ENCODE measurements around the gene S100Z.
"Not testable (repeated sequence)": the region's sequence is repeated elsewhere in the genome, so short reads cannot be mapped to it uniquely, and the experiment has no call there.

Gene S100Z

DNA sequence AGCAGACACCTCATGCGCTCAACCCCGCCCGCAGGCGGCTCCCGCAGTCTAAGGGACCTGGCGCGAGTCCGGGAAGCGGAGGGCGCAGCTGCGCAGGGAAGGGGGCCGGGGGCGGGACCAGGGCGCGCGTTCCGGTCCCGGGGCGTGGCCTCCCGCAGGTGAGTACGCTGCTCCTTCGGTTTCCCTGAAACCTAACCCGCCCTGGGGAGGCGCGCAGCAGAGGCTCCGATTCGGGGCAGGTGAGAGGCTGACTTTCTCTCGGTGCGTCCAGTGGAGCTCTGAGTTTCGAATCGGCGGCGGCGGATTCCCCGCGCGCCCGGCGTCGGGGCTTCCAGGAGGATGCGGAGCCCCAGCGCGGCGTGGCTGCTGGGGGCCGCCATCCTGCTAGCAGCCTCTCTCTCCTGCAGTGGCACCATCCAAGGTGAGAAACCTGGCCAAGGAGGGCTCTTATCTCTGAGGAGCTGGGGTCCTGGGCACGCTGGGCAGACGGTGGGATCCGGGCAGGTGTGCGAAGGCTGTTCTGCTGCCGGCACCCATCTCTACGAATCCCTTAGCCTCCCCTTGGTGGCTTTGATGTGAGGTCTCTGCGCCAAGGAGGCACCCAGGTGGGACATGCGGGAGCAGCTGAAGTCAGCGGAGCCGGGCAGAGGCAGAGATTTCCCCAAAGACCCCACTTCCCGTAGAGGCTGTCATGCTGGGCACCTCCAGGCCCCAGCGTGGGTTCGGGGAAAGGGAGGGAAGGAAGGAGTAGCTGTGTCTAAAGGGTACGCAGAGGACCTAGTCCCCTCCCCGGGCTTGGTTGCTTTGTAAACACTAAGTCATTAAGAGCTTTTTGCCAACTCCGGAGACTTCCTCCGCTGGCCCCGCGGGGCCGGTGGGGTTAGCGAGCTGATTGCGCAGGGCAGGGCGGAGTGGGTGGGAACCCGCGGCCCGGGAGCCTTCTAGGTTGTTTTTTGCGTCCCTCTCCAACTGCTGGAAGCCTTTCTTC, 30.7 kb upstream of the S100Z start, which contains the start of gene F2RL1:
TSS of gene F2RL1 (plus strand) at position 187 of the 988 bp plus-strand sequence. CDS start at position 340, 153 bp downstream.
- Mint-ChIP-seq H3K27ac (no peak within 1 kb of the TSS), H3K4me3 (peak within 1 kb of the TSS; percentile 82), H3K9me3 (no peaks in the 10 kb centered on the region), H3K4me1 (peaks cover 12% of the 10 kb centered on the region), H3K27me3 (peaks cover 4% of the 10 kb centered on the region), H3K36me3 (peaks cover 2% of the 10 kb centered on the region)

DNA sequence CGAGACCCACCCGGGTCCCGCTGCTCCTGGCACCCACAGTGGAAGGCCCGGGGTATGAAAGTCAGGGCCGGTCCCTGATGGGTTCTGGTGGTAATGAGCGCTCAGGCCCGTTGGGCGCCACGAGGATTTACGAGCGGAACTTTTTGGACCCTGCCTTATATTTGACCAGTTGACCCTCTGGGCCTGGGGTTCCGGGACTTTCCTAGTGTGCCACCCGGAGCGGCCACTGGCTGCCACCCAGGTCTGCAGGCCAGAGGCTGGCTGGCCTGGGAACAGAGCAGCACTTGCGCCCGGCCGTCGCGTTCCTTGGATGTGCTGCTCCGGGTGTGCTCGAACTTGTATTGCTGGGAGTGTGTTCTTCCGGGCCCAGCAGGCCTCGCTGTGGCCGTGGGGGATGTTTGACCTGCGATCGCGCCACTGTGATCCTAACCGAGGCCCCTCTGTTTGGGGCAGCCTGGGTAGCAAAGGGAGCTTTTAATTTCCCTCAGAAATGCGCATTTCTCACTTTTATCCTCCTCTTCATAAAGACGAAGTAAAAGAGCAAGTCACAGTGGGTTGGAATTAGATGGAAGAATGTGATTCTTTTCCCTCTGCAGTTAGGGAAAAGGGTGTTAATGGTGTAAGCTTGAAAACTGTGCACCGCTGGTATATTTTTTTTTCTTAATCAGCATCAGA, 29.8 kb upstream of the S100Z start:
- Mint-ChIP-seq H3K9me3 (no peaks in the 10 kb centered on the region), H3K27ac (no peak overlapping the region), H3K36me3 (peaks cover 2% of the 10 kb centered on the region), H3K4me1 (peaks cover 12% of the 10 kb centered on the region), H3K4me3 (peak overlapping the region; percentile 82), H3K27me3 (peaks cover 4% of the 10 kb centered on the region)

DNA sequence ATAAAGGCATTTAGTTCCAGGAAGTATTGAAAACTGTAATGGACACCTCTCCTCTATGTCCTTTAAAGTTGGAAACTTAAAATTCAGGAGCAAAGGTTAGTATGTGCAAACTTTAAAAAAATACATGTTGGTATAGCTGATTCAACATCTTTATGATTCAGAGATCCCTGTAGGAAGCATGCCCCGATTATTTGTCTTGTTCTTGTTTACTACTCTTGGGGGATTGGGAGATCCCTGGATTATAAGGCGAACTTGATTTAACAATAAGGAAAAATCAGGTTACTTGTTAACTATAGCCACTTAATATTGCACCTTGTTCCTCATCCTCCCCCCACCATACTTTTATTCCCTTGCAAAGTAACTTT, 29.3 kb upstream of the S100Z start:
- H3K27ac Mint-ChIP-seq: no peak overlapping the region
- H3K27me3 Mint-ChIP-seq: peaks cover 4% of the 10 kb centered on the region
- H3K4me3 Mint-ChIP-seq: peak overlapping the region; percentile 82

GRCh38 chr5:76821136-76821535, 28.7 kb upstream of the S100Z start:
- H3K27me3 Mint-ChIP-seq: peaks cover 4% of the 10 kb centered on the region
- peaks cover 2% of the 10 kb centered on the region for H3K36me3 Mint-ChIP-seq
- H3K27ac Mint-ChIP-seq: no peak overlapping the region
- H3K9me3 Mint-ChIP-seq: no peaks in the 10 kb centered on the region
- peaks cover 12% of the 10 kb centered on the region for H3K4me1 Mint-ChIP-seq
- no peak overlapping the region for H3K4me3 Mint-ChIP-seq

More for the DNA sequence above, 29.3 kb upstream of the S100Z start:
- H3K9me3 Mint-ChIP-seq: no peaks in the 10 kb centered on the region
- peaks cover 2% of the 10 kb centered on the region for H3K36me3 Mint-ChIP-seq
- H3K4me1 Mint-ChIP-seq: peaks cover 12% of the 10 kb centered on the region

- H3K9me3 Mint-ChIP-seq, H3K4me3 Mint-ChIP-seq, H3K27me3 Mint-ChIP-seq, H3K36me3 Mint-ChIP-seq: not testable (repeated sequence)
- peak overlapping the region; percentile 63 for H3K27ac Mint-ChIP-seq
- peaks cover 12% of the 10 kb centered on the region for H3K4me1 Mint-ChIP-seq
Observed at GRCh38 chr5:76822105-76822731, 27.6 kb upstream of the S100Z start.

DNA sequence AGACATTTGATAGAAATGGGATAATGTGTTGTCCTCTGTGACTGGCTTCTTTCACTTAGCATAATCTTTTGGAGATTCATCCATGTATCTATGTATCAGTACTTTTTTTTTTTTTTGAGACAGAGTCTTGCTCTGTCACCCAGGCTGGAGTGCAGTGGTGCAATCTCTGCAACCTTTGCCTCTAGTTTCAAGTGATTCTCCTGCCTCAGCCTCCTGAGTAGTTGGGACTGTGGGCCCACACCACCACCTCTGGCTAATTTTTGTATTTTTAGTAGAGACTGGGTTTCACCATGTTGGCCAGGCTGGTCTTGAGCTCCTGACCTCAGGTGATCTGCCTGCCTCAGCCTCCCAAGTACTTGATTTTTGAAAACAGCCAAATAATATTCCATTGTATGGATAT, 23.4 kb upstream of the S100Z start:
- not testable (repeated sequence) for H3K27ac Mint-ChIP-seq, H3K4me3 Mint-ChIP-seq, H3K36me3 Mint-ChIP-seq, H3K4me1 Mint-ChIP-seq, H3K9me3 Mint-ChIP-seq, H3K27me3 Mint-ChIP-seq

DNA sequence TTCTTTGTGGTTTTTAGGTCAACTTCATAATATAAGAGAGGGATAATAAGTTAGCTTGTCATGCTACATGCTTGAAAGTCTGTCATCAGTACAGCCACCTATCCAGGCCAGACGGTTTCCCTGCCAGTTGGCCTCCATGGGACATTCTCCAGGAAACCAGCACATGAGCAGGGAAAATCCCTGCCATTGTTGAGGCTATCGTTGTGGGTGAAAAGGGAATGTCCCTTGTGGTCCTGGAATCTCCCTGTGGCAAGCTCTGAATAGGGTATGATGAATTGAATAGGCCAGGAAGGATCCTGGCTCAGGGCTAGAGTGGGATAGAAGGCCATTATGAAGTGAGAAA, 18.7 kb upstream of the S100Z start:
- H3K36me3 Mint-ChIP-seq: peaks cover 6% of the 10 kb centered on the region
- no peak overlapping the region for H3K4me3 Mint-ChIP-seq
- peaks cover 4% of the 10 kb centered on the region for H3K4me1 Mint-ChIP-seq
- H3K27me3 Mint-ChIP-seq: no peaks in the 10 kb centered on the region
- H3K27ac Mint-ChIP-seq: no peak overlapping the region
- H3K9me3 Mint-ChIP-seq: no peaks in the 10 kb centered on the region

- no peak overlapping the region for H3K4me3 Mint-ChIP-seq
- no peaks in the 10 kb centered on the region for H3K27me3 Mint-ChIP-seq
- no peak overlapping the region for H3K27ac Mint-ChIP-seq
- H3K4me1 Mint-ChIP-seq: peaks cover 2% of the 10 kb centered on the region
- H3K36me3 Mint-ChIP-seq: peaks cover 6% of the 10 kb centered on the region
- H3K9me3 Mint-ChIP-seq: no peaks in the 10 kb centered on the region
Observed at GRCh38 chr5:76836181-76836580, 13.6 kb upstream of the S100Z start.

GRCh38 chr5:76836585-76836984, 13.2 kb upstream of the S100Z start:
- no peak overlapping the region for H3K4me3 Mint-ChIP-seq
- H3K4me1 Mint-ChIP-seq: no peaks in the 10 kb centered on the region
- no peaks in the 10 kb centered on the region for H3K9me3 Mint-ChIP-seq
- H3K36me3 Mint-ChIP-seq: peaks cover 6% of the 10 kb centered on the region
- H3K27ac Mint-ChIP-seq: no peak overlapping the region
- no peaks in the 10 kb centered on the region for H3K27me3 Mint-ChIP-seq

GRCh38 chr5:76838481-76839261, 11.1 kb upstream of the S100Z start:
- Mint-ChIP-seq H3K27ac (no peak overlapping the region), H3K4me1 (no peaks in the 10 kb centered on the region), H3K4me3 (no peak overlapping the region), H3K36me3 (no peaks in the 10 kb centered on the region), H3K27me3 (no peaks in the 10 kb centered on the region), H3K9me3 (no peaks in the 10 kb centered on the region)

DNA sequence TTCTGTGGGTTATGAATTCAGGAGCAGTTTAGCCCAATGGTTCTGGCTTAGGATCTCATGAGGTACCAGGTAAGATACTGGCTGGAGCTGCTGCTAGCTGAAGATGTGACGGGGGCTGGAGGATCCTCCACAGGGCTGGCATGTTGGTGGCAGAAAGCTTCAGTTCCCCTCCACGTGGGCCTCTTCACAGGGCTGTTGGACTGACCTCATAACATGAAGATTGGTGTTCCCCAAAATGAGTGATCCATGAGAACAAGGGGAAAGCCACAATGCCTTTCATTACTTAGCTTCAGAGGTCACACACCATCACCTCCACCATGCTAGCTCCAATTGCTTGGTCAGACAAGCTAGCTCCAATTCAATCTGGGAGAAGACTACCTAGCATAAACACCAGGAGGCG, 8.5 kb upstream of the S100Z start:
- no peaks in the 10 kb centered on the region for H3K27me3 Mint-ChIP-seq
- H3K4me3 Mint-ChIP-seq: no peak overlapping the region
- H3K4me1 Mint-ChIP-seq: no peaks in the 10 kb centered on the region
- H3K36me3 Mint-ChIP-seq: no peaks in the 10 kb centered on the region
- no peak overlapping the region for H3K27ac Mint-ChIP-seq
- H3K9me3 Mint-ChIP-seq: no peaks in the 10 kb centered on the region

GRCh38 chr5:76845890-76846289, 3.9 kb upstream of the S100Z start:
- H3K27ac Mint-ChIP-seq: peak overlapping the region; percentile 36
- no peaks in the 10 kb centered on the region for H3K9me3 Mint-ChIP-seq

GRCh38 chr5:76850543-76851145, 830 bp downstream of the S100Z start:
- no peak overlapping the region for H3K4me3 Mint-ChIP-seq
- H3K27me3 Mint-ChIP-seq: no peaks in the 10 kb centered on the region
- no peaks in the 10 kb centered on the region for H3K9me3 Mint-ChIP-seq
- no peak overlapping the region for H3K27ac Mint-ChIP-seq
- peaks cover 37% of the 10 kb centered on the region for H3K4me1 Mint-ChIP-seq
- H3K36me3 Mint-ChIP-seq: peaks cover 2% of the 10 kb centered on the region

More at GRCh38 chr5:76845890-76846289, 3.9 kb upstream of the S100Z start:
- Mint-ChIP-seq H3K4me3 (no peak overlapping the region), H3K36me3 (no peaks in the 10 kb centered on the region), H3K4me1 (peaks cover 14% of the 10 kb centered on the region), H3K27me3 (no peaks in the 10 kb centered on the region)

GRCh38 chr5:76851728-76852369, 2.0 kb downstream of the S100Z start:
- Mint-ChIP-seq H3K4me1 (peaks cover 49% of the 10 kb centered on the region), H3K9me3 (no peaks in the 10 kb centered on the region), H3K27me3 (no peaks in the 10 kb centered on the region), H3K36me3 (peaks cover 2% of the 10 kb centered on the region), H3K27ac (no peak overlapping the region), H3K4me3 (no peak overlapping the region)
